AG04450 (cell line): Measurements from ENCODE around the gene TYW1. TPM values are rescaled to one million over a fixed set of nuclear protein-coding genes. Genes with fewer than 3 reads are reported as not detected.
"Not testable (repeated sequence)": the region's sequence is repeated elsewhere in the genome, so short reads cannot be mapped to it uniquely, and the experiment has no call there.

ENCODE experiments used
- CTCF ChIA-PET: fragments of 300-600, 350-600 bp; formaldehyde crosslinking; extraction: SDS; loops from one replicate; lab custom pipeline; 2022; ENCODE audit warnings: antibody characterized with exemption, inconsistent platforms; lab: Charles Lee
- POLR2A ChIA-PET: fragments of 350-600 bp; formaldehyde crosslinking; extraction: SDS; loops from one replicate; lab custom pipeline; 2021; ENCODE audit warnings: antibody characterized with exemption, inconsistent platforms; lab: Yijun Ruan, JAX
- DNase-seq: peaks from one replicate; pipeline ENCODE4 v3.0.0-alpha.2; 2011; ENCODE audit warnings: low read depth, low spot score
- H3K27ac ChIP-seq: one replicate; pipeline ENCODE4 v1.5.1; 2012; ENCODE audit warnings: low read depth, low read length, control low read depth
- H3K27me3 ChIP-seq: one replicate; pipeline ENCODE4 v1.6.0; 2012; ENCODE audit warnings: low read length; ENCODE audit not compliant: control insufficient read depth, insufficient read depth
- H3K4me3 ChIP-seq: 2 replicates; pipeline ENCODE4 v1.5.1; 2011; ENCODE audit warnings: mild to moderate bottlenecking, low read depth, low read length, control low read depth
- H3K9me3 ChIP-seq: 2 replicates; pipeline ENCODE4 v1.5.1; 2012; ENCODE audit warnings: low read length; ENCODE audit not compliant: control insufficient read depth, insufficient read depth
- CTCF ChIP-seq: IDR thresholded peaks from 2 replicates; pipeline ENCODE4 v1.5.1; 2011; ENCODE audit warnings: low read depth, low read length, control low read depth, inconsistent platforms
- polyA plus RNA-seq: library from polyadenylated mRNA; depleted of rRNA; stranded (reverse); fragments of >200 nt; gene quantifications from 2 replicates; pipeline ENCODE4 v1.2.3, GENCODE V29; 2011; rRNA removed
- small RNA-seq: library from RNA; depleted of rRNA; stranded (forward); fragments of <200 nt; gene quantifications from one replicate; pipeline ENCODE3, GENCODE V24; 2012; ENCODE audit warnings: low read depth; ENCODE audit not compliant: insufficient read length

Gene TYW1
- polyA plus RNA-seq, 1 experiment, result 19.5 TPM

DNA sequence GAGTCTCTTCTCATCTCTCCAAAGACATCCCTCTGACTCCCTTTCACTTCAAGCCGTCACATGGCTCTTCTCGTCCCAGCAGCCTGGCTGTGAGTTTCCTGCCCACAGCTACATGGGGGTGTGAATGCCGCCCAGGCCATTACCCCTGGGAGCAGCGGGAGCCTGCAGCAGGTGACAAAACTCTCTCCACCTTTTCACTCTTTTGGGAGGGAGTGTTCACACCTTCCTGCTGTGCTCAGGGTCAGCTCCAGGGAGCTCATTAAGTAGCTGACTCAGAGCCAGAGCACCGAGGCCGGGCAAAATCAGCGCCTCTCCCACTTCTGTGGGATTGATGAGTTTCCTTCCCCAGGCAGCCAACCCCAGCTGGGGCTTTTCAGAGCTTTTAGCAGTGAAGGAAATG lies 271.3 kb downstream of the TYW1 start:
- H3K4me3 ChIP-seq, result no peak overlapping the region
- TF ChIP-seq CTCF, result no peak
- no peak for DNase-seq
- ChIA-PET POLR2A (no interaction called here), CTCF (no interaction called here)
- H3K27ac ChIP-seq, result no peak overlapping the region
- H3K27me3 ChIP-seq, result no peaks in the 10 kb centered on the region
- no peaks in the 10 kb centered on the region for H3K9me3 ChIP-seq

DNA sequence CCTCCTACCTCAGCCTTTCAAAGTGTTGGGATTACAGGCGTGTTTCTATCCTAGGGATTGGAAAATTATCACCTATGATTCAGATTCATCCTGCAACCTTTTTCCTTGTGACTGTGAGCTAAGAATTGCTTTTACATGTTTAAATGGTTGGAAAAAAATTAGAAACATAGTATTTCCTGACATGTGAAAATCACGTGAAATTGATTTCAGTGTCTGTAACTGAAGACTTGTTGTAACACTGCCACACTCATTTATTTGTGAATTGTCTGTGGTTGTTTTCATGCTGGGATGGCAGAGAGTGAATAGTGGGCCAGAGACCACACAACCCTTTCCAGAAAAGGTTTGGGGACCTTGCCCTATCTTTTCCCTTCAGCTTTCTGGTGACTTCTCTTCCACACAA lies 273.3 kb downstream of the TYW1 start:
- H3K4me3 ChIP-seq, DNase-seq, CTCF ChIA-PET, POLR2A ChIA-PET, H3K9me3 ChIP-seq, H3K27me3 ChIP-seq, H3K27ac ChIP-seq: not testable (repeated sequence)

Small RNA genes lying within 50 kb of the gene (small RNA-seq; reads per million reads assigned to genes)
- gene AC073089.1 (not detected), gene MIR4650-1 (not detected), gene RN7SL43P (not detected)

Other genes with a start within 250 kb of the TYW1 start
- gene TMEM248, start 75.6 kb upstream of the TYW1 start, polyA plus RNA-seq, result 145 and 176 TPM in 2 replicates
- gene SBDS, start 1.2 kb upstream of the TYW1 start, polyA plus RNA-seq, result 82.7 and 119 TPM in 2 replicates